COR-L47 (cell line): ENCODE data around the gene USP47.

Experiments used
- DNase-seq: peaks from one replicate; lab custom pipeline; 2025; lab: John Stamatoyannopoulos, UW

USP47 gene, protein sequence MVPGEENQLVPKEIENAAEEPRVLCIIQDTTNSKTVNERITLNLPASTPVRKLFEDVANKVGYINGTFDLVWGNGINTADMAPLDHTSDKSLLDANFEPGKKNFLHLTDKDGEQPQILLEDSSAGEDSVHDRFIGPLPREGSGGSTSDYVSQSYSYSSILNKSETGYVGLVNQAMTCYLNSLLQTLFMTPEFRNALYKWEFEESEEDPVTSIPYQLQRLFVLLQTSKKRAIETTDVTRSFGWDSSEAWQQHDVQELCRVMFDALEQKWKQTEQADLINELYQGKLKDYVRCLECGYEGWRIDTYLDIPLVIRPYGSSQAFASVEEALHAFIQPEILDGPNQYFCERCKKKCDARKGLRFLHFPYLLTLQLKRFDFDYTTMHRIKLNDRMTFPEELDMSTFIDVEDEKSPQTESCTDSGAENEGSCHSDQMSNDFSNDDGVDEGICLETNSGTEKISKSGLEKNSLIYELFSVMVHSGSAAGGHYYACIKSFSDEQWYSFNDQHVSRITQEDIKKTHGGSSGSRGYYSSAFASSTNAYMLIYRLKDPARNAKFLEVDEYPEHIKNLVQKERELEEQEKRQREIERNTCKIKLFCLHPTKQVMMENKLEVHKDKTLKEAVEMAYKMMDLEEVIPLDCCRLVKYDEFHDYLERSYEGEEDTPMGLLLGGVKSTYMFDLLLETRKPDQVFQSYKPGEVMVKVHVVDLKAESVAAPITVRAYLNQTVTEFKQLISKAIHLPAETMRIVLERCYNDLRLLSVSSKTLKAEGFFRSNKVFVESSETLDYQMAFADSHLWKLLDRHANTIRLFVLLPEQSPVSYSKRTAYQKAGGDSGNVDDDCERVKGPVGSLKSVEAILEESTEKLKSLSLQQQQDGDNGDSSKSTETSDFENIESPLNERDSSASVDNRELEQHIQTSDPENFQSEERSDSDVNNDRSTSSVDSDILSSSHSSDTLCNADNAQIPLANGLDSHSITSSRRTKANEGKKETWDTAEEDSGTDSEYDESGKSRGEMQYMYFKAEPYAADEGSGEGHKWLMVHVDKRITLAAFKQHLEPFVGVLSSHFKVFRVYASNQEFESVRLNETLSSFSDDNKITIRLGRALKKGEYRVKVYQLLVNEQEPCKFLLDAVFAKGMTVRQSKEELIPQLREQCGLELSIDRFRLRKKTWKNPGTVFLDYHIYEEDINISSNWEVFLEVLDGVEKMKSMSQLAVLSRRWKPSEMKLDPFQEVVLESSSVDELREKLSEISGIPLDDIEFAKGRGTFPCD (N-terminal part only)

DNA sequence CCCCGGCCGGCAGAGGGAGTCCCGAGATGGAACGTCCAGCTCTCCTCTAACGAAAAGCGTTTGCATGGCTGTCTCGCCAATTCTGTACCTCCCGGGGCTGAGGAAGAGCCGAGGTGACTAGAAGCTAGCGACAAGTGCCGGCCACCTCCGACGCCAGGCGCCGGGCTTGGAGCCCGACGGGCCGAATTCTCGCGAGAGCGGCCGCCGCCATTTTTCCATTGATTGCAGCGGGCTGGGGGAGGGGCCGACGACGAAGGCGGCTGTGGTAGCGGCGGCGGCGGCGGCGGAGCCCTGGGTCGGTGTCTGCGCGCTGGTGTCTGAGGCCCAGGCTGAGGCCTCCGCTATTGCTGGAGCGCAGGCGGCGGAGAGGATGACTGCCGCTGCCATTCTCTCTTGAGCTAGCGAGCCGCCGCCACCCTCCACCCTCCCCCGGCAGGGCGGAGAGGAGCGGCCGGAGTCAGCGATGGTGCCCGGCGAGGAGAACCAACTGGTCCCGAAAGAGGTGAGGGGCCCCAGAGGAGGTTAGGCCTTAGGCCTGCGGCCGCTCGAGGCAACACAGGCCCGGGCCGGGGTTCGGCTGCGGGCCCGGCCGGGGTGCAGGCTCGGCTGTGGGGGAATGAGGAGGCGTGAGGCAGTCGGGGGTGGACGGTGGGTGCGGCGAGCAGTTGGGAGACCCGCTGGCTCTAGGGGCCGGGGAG, at the start of gene USP47:
Gene USP47, plus strand, starts transcription at position 250 of the 698 bp plus-strand sequence. Its CDS starts 214 bp downstream, at position 464.
- DNase-seq = peak; percentile 89

DNA sequence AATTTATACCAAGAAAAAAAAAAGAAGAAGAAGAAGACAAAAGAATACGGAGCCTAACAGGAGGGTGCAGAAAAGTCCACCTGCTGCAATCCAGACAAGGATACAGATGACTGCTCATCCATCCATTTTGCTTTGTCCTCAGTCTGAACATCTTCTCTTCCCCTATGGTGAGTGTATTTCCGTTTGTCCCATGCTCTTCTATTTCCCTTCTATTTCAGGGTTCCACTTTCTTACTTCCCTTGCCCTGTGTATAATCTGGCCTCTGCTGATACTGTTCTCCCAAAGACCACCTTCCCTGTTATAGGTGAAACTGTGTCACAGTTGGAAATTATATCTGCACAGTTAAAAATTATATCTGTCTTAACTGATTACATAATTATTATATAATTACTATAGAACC, 48.7 kb upstream of the USP47 start:
- DNase-seq = no peak

DNA sequence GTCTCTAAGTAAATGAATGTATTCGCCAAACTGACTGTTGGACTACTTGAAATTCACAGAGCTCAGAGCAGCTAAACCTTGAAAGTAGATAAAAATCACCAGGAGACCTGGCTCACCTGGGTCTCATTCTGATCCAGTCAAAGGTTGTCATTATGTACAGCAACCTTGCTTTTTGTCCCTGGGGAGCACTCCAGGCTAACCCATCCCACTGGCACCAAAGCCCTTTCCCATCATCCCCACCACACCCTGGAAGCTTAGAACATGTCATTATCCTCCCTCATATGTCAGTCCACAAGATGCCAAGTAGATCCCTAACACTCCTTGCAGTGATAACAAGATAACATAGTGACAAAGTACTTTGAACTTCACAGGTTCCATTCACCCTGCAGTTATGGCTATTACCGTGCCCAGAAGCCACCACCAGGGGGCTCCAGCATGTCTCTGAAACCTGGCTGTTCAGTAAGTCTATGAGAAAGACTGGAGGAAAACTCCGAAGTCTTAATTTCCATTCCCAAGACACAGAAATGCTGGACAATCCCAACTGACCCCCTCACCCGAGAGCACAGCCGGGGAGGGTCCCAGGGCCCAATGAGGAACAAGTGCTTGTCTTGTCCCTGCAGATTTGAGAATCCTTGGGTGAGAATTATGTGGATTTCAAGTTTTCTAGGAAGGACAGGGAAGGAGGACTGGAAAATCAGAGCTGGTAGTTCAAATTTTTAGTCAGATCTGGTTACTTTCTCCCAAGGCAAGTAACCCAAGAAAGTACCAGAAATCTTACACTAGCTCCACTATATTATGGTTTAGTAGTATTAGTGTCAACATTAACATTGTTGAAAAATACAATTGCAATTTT, 43.0 kb upstream of the USP47 start:
- peak; percentile 61 for DNase-seq

GRCh38 chr11:11805228-11805627, 36.5 kb upstream of the USP47 start:
- DNase-seq = no peak

- no peak for DNase-seq
Observed at GRCh38 chr11:11806074-11806473, 35.7 kb upstream of the USP47 start.

- no peak for DNase-seq
Observed at GRCh38 chr11:11806586-11806985, 35.2 kb upstream of the USP47 start.

DNA sequence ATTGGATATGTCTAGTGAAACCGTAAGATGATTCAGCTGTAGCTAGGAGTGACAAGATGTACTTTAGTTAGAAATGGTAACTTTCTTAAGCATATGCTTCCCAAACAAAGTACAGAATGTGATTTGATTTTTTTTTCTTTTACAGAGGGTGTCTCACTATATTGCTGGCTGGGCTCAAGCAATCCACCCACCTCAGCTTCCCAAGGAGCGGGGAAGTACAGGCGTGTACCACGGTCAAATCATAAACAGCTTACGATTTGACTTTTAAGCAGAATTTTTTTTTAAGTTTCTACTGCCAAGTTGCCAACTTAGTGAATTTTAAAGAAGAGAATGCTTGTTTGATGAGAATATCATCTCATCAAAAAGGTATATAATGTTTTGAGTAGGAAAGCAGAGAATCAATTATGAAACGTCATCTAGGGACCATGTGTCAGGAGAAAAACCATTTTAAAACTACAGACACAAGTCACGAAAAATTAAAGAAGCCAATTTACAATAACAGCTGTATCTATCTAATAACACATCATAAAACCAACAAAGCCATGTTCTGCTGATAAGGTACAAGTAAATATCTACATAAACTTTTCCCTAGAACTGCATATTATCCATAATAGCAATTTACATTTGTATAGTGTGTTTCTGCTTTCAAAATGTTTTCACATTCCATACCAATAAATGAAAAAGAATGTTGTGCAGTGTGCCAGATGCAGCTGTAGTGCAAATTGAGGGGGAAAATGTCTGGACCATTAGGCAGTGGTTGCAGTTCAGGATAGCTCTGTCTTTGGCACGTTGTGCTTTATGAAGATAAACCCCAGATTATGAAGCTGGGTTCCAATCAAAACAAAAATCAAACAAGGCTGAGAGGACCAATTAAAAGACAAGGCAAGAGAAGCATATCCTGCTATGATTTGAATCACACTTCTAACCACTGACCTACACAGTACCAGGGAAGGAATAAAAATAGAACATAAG, 33.7 kb upstream of the USP47 start:
- no peak for DNase-seq

GRCh38 chr11:11808992-11809615, 32.7 kb upstream of the USP47 start:
- no peak for DNase-seq

- no peak for DNase-seq
Observed at GRCh38 chr11:11810764-11811726, 30.7 kb upstream of the USP47 start.

DNA sequence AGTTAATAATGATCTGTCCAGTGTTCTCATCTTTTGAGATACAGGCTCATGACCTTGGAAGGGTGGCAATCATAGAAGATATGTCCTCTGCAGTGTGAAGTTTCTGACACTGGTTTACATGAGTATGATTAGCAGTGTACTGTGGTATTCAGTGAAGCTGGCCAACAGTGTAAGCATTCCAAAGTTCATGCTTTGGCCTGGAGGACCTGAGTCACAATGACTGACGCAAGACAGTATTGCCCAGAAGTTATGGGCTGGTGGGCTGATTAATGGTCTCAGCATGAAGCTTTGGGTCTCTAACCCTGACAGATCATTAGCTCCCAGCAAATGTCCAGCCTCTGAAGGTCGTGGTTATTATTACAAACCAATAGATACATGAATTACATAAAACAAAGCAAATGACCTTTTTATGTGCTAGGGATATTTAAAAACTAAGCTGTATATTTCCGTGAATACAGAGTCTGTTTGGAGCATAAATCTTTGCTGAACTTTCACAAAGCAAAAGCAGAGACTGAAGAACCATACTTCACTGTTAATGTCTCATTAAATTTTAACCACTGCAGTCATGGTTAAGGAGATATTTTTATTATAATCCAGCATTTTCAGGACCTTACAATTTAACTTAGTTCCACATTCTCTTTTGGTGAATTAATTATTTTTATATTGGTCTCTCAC, 28.3 kb upstream of the USP47 start:
- DNase-seq = no peak

GRCh38 chr11:11814614-11815452, 26.9 kb upstream of the USP47 start:
- DNase-seq = no peak

GRCh38 chr11:11816511-11817314, 25.1 kb upstream of the USP47 start:
- DNase-seq = no peak

DNA sequence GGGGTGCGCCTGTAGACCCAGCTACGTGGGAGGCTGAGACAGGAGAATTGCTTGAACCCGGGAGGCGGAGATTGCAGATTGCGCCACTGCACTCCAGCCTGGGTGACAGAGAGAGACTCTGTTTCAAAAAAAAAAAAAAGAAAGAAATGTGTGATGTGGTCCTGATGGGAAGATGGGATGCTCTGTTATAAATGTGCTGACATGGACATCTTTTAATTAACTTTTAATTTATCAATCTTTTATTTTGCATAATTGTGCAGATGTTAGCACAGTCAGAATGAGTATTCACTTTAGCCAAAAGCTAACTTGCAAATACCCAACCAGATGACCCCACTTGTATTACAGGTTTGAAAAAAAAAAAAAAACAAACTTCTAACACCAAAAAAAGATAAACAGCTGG, 23.8 kb upstream of the USP47 start:
- no peak for DNase-seq

DNA sequence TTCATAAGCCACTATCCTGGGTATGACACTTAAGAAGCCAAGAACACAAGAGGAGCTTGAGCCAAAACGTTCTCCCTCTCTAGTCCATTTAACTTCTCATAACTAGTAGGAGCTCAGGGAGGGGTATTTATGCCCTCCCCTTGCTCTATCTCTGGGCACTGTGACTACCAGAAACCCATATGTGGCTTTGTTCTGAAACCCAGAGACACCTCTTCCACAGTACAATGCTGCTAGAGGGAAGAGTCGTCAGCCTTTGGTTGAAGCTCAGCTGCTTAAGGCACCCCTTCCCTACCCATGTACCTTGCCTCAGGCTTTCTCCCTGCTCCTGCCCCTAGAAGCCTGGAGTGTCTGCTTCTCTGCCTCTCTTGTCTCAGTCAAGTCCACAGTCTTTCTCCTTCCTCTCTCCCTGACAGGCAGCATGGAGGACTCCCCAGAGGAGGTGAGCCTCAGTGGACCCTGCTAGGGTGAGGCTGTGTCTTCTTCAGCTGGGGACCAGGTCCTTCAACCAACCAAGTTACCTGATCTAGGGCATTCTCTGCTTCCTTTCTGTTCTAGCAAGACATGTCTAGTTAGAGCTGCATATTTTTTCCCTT, 23.1 kb upstream of the USP47 start:
- no peak for DNase-seq

DNA sequence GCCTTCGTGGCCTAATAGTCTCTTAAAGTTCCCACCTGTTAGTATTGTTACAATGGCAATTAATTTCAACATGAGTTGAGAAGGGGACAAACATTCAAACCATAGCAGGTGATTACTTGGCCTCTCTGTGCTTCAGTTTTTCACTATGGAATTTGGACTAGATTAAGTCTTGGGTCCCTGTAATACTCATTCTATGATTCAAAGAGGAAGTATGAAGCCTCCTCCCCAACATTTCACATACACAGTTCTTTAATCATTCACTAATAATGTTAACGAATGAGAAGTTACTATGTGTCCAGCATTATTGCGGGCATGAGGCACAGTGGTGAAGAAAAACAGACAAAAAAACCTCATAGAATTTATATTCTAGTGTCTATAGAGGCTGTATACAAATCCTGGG, 19.9 kb upstream of the USP47 start:
- DNase-seq = no peak
